RKO (cell line): ENCODE results near the gene NTSR1.

Experiments used
- DNase-seq: peaks from one replicate; pipeline ENCODE4 v3.0.0-alpha.2; 2016; ENCODE audit warnings: low spot score

NTSR1 gene

GRCh38 chr20:62708591-62709536 lies at the start of gene NTSR1:
Gene NTSR1 (plus strand): TSS chr20:62708836. CDS start chr20:62709208, 372 bp downstream.
- no peak for DNase-seq

GRCh38 chr20:62659488-62660239 lies 49.0 kb upstream of the NTSR1 start:
- no peak for DNase-seq

- DNase-seq = no peak
These were observed 48.4 kb upstream of the NTSR1 start for GRCh38 chr20:62660240-62660615.

GRCh38 chr20:62660768-62661167 lies 47.9 kb upstream of the NTSR1 start:
- DNase-seq = no peak

DNA sequence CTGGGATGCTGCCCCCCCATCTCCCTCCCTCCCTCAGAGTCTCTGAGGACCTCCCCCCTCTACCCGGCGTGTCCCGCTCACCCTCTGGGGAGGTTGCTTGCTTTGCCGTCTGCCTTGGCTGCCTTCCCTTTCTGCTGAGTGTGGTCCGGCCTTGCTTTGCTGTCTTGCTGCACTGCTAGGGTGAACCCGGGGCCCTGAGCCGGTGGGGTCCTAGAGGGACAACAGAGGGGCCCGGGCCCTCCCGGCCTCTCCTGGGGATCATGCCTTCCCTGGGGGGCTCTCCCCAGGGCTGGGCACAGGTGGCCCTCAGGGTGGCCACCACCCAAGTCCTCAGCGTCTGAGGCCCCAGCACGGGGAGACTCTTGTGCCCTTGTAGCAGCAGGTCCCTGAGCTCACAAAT lies 47.0 kb upstream of the NTSR1 start:
- DNase-seq = no peak

- no peak for DNase-seq
These were observed 46.2 kb upstream of the NTSR1 start for GRCh38 chr20:62662422-62662821.

DNA sequence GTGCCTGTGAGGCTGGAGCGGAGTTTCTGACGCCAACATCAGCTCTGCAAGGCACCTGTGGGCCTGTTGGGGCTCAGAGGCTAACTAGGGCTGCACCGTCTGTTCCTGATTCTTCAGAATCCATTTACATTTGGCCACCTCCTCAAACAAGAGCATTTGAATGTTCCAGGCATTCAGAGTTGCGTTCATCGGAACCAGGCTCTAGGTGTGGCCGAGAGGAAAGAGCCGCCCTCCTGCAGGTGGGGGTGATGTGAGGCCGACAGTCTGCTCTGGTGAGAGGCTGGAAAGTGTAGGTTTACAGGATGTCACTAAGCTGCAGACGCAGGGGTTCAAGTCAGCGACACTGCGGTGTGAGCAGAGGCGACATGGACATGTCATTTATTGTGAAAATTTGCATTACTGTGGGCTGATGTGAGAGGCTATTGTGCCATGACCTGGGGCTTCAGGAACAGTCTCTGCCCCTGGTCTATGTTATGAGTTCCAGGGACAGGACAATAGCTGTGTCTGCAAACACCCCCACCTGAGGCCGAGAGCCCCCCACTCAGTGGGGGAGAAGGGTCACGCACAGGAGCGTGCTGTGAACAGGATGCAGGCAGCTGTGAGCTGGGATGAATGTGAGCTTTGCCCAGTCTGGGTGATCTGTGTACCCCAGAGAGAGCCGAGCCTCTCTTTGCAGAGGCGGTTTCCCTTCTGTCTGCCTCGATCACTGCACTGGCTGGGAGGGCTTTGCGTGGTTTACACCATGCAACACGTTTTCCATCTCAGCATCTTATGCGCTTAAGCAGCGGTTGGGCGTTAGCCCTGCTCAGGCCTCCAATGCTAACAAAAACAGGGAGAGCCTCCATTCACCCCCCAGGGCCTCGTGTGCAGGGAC lies 45.3 kb upstream of the NTSR1 start:
- DNase-seq = no peak

DNA sequence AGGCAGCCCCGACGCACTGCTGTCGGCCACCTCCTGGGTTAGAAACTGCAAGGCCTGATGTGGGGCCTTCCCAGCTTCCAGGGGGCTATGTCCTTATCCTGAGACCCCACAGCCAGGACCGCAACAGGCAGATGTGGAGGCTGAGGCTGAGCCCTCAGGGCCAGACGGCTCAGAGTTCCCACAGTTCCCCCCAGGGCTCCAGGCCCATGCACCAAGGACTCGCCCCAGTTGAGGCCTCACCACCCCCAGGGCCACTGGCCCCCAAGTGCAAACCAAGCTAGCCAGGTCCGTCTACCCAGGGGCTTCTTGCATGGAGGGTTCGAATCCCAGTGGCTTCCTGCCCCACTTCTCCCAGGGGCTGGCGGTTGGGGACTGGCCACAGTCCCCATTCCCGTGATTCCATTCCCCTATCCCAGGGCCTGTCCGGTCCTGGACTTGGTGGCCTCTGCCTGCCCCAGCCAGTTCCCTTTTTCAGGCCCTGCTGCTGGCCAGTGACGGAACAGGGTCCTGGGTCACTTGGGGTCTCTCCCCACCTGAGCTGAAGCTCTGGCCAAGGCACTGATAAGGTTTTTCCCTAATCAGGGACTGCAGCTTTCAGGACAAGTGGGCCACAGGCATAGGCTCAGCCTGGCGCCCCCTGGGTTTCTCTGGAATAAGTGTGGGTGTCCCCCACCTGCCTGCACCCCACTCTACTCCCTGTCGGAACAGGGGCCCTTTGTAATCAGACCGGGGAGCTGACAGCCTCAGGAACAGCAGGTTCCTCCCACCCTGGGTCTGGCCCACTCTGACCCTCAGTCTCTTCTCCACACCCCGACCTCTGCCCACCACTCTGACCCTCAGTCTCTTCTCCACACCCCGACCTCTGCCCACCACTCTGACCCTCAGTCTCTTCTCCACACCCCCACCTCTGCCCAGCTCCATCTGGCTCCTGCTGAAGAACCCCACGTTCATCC lies 44.3 kb upstream of the NTSR1 start:
- DNase-seq = no peak

GRCh38 chr20:62665153-62665754 lies 43.4 kb upstream of the NTSR1 start:
- no peak for DNase-seq

DNA sequence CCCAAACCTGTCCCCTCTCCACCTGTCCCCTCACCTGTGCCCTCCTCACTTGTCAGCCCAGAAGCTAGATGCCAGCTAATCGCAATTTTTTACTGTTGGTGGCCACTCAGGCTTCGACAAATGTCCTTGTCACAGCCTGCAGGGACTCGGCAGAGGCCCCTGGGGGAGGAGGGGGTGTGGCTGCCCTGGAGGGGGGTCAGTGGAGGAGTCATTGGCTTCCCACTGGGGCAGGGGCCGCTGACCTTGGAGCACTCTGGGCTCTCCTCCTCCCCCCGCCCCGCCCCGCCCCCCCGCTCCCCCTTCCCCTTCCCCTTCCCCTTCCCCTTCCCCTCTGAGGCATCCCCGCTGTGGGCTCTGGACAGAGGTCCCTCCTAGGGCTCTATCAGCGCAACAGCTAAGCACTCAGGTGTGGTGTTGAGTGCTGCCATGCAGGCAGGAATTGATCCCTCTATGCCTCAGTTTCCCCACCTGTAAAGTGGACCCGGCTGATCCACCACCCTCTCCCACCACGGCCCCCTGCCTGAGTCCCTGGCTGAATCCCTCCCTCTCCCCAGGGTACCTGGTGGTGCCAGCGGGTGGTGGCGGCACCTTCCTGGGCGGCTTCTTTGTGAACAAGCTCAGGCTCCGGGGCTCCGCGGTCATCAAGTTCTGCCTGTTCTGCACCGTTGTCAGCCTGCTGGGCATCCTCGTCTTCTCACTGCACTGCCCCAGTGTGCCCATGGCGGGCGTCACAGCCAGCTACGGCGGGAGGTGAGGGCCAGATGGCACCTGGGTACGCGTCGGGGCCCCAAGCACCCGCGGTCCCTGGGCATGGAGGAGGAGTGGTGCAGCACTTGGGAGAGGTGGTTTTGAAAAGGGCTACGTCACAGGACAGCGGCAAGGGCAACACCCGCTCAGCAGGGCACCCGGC lies 42.6 kb upstream of the NTSR1 start:
- DNase-seq = no peak

- DNase-seq = no peak
These were observed 41.7 kb upstream of the NTSR1 start for GRCh38 chr20:62666736-62667529.

- no peak for DNase-seq
These were observed 40.9 kb upstream of the NTSR1 start for GRCh38 chr20:62667530-62668440.

- peak; percentile 81 for DNase-seq
These were observed 40.1 kb upstream of the NTSR1 start for GRCh38 chr20:62668441-62669027.

GRCh38 chr20:62669249-62669648 lies 39.4 kb upstream of the NTSR1 start:
- no peak for DNase-seq

DNA sequence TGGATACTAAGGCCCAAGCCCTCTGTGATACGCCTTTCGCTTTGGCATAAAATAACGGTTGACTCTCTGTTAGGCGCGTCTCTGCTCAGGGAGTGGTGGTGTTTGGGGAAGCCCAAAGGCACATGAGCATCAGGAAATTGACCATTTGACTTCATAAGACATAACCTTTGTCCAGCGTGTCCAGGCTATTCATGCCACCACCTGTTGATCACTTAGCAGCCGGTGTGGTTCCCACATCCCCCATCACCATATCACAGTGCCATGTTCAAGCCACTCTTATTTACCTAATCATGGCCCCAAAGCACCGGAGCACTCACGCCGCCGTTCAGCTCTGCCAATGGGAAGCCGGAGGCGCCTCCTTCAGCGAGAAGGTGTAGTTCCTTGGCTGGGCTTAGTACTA lies 38.5 kb upstream of the NTSR1 start:
- DNase-seq = no peak

GRCh38 chr20:62670998-62671397 lies 37.6 kb upstream of the NTSR1 start:
- no peak for DNase-seq

DNA sequence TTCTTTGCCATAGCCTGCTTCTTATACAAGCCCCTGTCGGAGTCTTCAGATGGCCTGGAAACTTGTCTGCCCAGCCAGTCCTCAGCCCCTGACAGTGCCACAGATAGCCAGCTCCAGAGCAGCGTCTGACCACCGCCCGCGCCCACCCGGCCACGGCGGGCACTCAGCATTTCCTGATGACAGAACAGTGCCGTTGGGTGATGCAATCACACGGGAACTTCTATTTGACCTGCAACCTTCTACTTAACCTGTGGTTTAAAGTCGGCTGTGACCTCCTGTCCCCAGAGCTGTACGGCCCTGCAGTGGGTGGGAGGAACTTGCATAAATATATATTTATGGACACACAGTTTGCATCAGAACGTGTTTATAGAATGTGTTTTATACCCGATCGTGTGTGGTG lies 36.9 kb upstream of the NTSR1 start:
- DNase-seq = no peak
